ENCODE data around the gene BCKDHB. TPM values are rescaled to one million over a fixed set of nuclear protein-coding genes. Genes with fewer than 3 reads are reported as not detected.

BCKDHB gene
- total RNA-seq, 1 experiment from 2014 or later, result 16.4 TPM

DNA sequence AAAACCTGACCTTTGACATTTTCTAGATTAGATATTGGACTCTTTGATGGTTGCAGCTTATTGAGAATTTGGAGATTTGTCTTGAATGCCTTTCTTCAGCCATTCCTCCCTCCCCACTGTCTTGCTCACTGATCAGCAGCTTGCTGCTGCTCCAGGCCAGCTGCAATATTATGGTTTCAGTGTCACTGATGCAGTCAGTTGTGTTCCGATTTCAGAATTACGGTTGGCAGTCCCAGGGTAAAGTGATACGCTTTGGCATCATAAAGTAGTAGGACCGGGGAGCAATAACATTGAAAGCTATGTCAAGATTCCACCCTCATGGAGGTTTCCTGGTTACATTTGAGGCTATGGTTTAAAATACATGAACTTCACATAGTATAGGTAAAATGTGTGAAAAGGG, 152.6 kb downstream of the BCKDHB start:
- DNase-seq (ENCODE audit: low read depth, low spot score) (no peak), ATAC-seq (no peak)
- no peaks in the 10 kb centered on the region for H3K9me3 ChIP-seq (ENCODE audit: control insufficient read depth, insufficient read depth, low read depth, low read length)
- TF ChIP-seq SIN3A (IDR thresholded peaks at IDR 0.05; ENCODE audit: borderline replicate concordance, insufficient read depth, low read depth, low read length), result no peak
- no peak for TF ChIP-seq TCF7L2 (IDR thresholded peaks at IDR 0.05; ENCODE audit: low read depth, low read length)
- TF ChIP-seq, protein P1, sequence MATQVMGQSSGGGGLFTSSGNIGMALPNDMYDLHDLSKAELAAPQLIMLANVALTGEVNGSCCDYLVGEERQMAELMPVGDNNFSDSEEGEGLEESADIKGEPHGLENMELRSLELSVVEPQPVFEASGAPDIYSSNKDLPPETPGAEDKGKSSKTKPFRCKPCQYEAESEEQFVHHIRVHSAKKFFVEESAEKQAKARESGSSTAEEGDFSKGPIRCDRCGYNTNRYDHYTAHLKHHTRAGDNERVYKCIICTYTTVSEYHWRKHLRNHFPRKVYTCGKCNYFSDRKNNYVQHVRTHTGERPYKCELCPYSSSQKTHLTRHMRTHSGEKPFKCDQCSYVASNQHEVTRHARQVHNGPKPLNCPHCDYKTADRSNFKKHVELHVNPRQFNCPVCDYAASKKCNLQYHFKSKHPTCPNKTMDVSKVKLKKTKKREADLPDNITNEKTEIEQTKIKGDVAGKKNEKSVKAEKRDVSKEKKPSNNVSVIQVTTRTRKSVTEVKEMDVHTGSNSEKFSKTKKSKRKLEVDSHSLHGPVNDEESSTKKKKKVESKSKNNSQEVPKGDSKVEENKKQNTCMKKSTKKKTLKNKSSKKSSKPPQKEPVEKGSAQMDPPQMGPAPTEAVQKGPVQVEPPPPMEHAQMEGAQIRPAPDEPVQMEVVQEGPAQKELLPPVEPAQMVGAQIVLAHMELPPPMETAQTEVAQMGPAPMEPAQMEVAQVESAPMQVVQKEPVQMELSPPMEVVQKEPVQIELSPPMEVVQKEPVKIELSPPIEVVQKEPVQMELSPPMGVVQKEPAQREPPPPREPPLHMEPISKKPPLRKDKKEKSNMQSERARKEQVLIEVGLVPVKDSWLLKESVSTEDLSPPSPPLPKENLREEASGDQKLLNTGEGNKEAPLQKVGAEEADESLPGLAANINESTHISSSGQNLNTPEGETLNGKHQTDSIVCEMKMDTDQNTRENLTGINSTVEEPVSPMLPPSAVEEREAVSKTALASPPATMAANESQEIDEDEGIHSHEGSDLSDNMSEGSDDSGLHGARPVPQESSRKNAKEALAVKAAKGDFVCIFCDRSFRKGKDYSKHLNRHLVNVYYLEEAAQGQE (IDR thresholded peaks at IDR 0.05; ENCODE audit: insufficient read depth in 1 of 2, low read depth in 2 of 2, low read length in 1 of 2), result no peak
- TF ChIP-seq, protein P2, sequence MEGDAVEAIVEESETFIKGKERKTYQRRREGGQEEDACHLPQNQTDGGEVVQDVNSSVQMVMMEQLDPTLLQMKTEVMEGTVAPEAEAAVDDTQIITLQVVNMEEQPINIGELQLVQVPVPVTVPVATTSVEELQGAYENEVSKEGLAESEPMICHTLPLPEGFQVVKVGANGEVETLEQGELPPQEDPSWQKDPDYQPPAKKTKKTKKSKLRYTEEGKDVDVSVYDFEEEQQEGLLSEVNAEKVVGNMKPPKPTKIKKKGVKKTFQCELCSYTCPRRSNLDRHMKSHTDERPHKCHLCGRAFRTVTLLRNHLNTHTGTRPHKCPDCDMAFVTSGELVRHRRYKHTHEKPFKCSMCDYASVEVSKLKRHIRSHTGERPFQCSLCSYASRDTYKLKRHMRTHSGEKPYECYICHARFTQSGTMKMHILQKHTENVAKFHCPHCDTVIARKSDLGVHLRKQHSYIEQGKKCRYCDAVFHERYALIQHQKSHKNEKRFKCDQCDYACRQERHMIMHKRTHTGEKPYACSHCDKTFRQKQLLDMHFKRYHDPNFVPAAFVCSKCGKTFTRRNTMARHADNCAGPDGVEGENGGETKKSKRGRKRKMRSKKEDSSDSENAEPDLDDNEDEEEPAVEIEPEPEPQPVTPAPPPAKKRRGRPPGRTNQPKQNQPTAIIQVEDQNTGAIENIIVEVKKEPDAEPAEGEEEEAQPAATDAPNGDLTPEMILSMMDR (IDR thresholded peaks at IDR 0.05), result no peak
- TF ChIP-seq POLR2AphosphoS5 (IDR thresholded peaks at IDR 0.05; ENCODE audit: low read depth, low read length), result no peak
- ChIA-PET CTCF (no interaction called here), POLR2A (no interaction called here)
- no peaks in the 10 kb centered on the region for H3K4me1 ChIP-seq (ENCODE audit: control insufficient read depth, insufficient read depth, low read length)
- H3K27me3 ChIP-seq (ENCODE audit: control insufficient read depth, insufficient read depth, low read length), result no peaks in the 10 kb centered on the region
- no peaks in the 10 kb centered on the region for H3K36me3 ChIP-seq (ENCODE audit: control insufficient read depth, insufficient read depth, low read length)
- in situ Hi-C loops (cut with HindIII; ENCODE audit: low pct_unique_long_range_greater_than_20kb, low sequenced_read_pairs), result no loop called here
- H3K4me3 ChIP-seq (ENCODE audit: low read depth in 2 of 2, low read length in 2 of 2), result no peak overlapping the region
- intact Hi-C loops (cut with micrococcal nuclease; ENCODE audit: unreplicated experiment), result no loop called here
- no peak overlapping the region for H3K27ac ChIP-seq (ENCODE audit: low read length)
- no TSS peak for BruUV-seq (replicated peaks)

DNA sequence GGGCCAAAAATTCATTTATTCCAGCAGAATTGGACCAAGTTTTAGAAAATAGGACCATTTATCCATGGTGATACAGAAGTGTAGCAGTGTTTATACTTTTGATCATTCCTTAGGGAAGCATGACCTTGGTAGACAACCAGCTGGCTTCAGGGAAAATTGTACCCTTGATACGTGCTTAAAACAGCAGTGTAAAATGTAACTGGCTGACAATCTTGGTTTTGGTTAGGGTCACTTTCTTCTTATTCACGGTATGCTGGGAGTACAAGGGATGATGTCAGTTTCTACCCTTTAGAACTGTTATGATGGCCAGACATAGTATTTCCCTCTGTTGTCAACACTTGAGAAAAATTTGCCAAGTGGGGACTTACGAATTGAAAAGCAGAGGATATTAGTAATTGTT, 157.1 kb downstream of the BCKDHB start:
- in situ Hi-C loops (cut with HindIII; ENCODE audit: low pct_unique_long_range_greater_than_20kb, low sequenced_read_pairs) (no loop called here), intact Hi-C loops (cut with micrococcal nuclease; ENCODE audit: unreplicated experiment) (no loop called here)
- POLR2A ChIA-PET, result no interaction called here
- no peaks in the 10 kb centered on the region for H3K27me3 ChIP-seq (ENCODE audit: control insufficient read depth, insufficient read depth, low read length)
- BruUV-seq (replicated peaks), result no TSS peak
- no peak for TF ChIP-seq TCF7L2 (IDR thresholded peaks at IDR 0.05; ENCODE audit: low read depth, low read length)
- no peak for TF ChIP-seq POLR2AphosphoS5 (IDR thresholded peaks at IDR 0.05; ENCODE audit: low read depth, low read length)
- TF ChIP-seq, protein P1 (IDR thresholded peaks at IDR 0.05; ENCODE audit: insufficient read depth in 1 of 2, low read depth in 2 of 2, low read length in 1 of 2), result no peak
- no peak for TF ChIP-seq SIN3A (IDR thresholded peaks at IDR 0.05; ENCODE audit: borderline replicate concordance, insufficient read depth, low read depth, low read length)
- TF ChIP-seq, protein P2 (IDR thresholded peaks at IDR 0.05), result no peak
- CTCF ChIA-PET, result no interaction called here
- H3K36me3 ChIP-seq (ENCODE audit: control insufficient read depth, insufficient read depth, low read length), result no peaks in the 10 kb centered on the region
- H3K4me3 ChIP-seq (ENCODE audit: low read depth in 2 of 2, low read length in 2 of 2), result no peak overlapping the region
- H3K9me3 ChIP-seq (ENCODE audit: control insufficient read depth, insufficient read depth, low read depth, low read length), result no peaks in the 10 kb centered on the region
- no peak for ATAC-seq
- no peak overlapping the region for H3K27ac ChIP-seq (ENCODE audit: low read length)
- no peak for DNase-seq (ENCODE audit: low read depth, low spot score)
- H3K4me1 ChIP-seq (ENCODE audit: control insufficient read depth, insufficient read depth, low read length), result no peaks in the 10 kb centered on the region
